Upper lobe of left lung (tissue), 4 donors: ENCODE results near the gene EGFLAM.

Experiments
- POLR2A ChIP-seq, 4 donors: fragments of 450-650 bp; IDR thresholded peaks; one replicate each; pipeline ENCODE4 v1.5.1; 2016 to 2017; ENCODE audit warnings: antibody characterized with exemption in 4 of 4, mild to moderate bottlenecking in 2 of 4
- TF ChIP-seq, protein P1 (sequence below), 6 experiments: fragments of 450-650 bp in 4 of 6; fragments of 200-600 bp in 2 of 6; sonication (generic) in 2 of 6; IDR thresholded peaks; one replicate each; pipeline ENCODE4 v1.5.1; 2016 to 2019; ENCODE audit warnings: antibody characterized with exemption in 6 of 6

DNA sequence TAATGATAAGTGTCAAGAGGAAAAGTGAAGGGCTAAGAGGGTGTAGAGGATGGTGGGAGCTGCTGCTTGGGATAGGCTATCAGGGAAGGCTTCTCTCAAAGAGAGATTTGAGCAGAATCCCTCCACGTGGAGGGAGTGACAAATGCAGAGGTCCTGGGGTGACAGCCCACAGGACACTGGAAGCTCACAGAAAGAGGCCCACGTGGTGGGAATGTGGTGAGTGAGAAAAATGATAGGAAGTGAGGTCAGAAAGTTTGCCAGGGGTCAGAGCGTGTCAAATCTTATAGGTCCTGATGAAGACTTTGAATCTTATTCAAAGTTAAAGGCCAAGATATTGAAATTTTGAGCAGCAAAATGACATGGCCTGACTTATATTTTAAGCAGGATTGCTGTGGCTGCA lies 125.3 kb downstream of the EGFLAM start:
- TF ChIP-seq POLR2A (IDR thresholded peaks at IDR 0.05), result no peak
- TF ChIP-seq, protein P1, sequence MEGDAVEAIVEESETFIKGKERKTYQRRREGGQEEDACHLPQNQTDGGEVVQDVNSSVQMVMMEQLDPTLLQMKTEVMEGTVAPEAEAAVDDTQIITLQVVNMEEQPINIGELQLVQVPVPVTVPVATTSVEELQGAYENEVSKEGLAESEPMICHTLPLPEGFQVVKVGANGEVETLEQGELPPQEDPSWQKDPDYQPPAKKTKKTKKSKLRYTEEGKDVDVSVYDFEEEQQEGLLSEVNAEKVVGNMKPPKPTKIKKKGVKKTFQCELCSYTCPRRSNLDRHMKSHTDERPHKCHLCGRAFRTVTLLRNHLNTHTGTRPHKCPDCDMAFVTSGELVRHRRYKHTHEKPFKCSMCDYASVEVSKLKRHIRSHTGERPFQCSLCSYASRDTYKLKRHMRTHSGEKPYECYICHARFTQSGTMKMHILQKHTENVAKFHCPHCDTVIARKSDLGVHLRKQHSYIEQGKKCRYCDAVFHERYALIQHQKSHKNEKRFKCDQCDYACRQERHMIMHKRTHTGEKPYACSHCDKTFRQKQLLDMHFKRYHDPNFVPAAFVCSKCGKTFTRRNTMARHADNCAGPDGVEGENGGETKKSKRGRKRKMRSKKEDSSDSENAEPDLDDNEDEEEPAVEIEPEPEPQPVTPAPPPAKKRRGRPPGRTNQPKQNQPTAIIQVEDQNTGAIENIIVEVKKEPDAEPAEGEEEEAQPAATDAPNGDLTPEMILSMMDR (IDR thresholded peaks at IDR 0.05), result no peak
